HepG2 (cell line): ENCODE results near the gene TEX50. TPM values are rescaled to one million over a fixed set of nuclear protein-coding genes. Genes with fewer than 3 reads are reported as not detected.

ENCODE experiments used
- ATAC-seq: fragments of 200-7000 bp; cut with Tn5 transposase; 3 replicates; pipeline ENCODE4 v1.9.1; 2020; ENCODE audit warnings: mild to moderate bottlenecking, moderate library complexity
- BruUV-seq: library from RNA; stranded (reverse); fragments of 400-500 nt; replicated peaks from 2 replicates; lab custom pipeline; 2021; lab: Mats Ljungman, UMichigan
- CTCF ChIA-PET: fragments of 300-600 bp; formaldehyde crosslinking; extraction: SDS; loops from one replicate; lab custom pipeline; 2021; ENCODE audit warnings: low total read pairs, inconsistent platforms, low intra/inter-chr PET ratio; lab: Yijun Ruan, JAX
- POLR2A ChIA-PET: fragments of 350-600 bp; sonication (Branson Sonifier 250); formaldehyde crosslinking; loops from one replicate; lab custom pipeline; 2020; ENCODE audit warnings: antibody characterized with exemption, inconsistent platforms; lab: Yijun Ruan, JAX
- DNase-seq: peaks from one replicate; pipeline ENCODE4 v3.0.0-alpha.2; 2015; ENCODE audit warnings: low spot score
- FAIRE-seq: peaks from 3 replicates; lab custom pipeline; 2011; peaks lifted over from hg19 to GRCh38; lab: Jason Lieb, UNC
- H2AFZ ChIP-seq: one replicate; pipeline ENCODE4 v1.6.1; 2011; ENCODE audit warnings: low read length, inconsistent platforms
- H3K27ac ChIP-seq: fragments of 300-600 bp; 3 replicates; pipeline ENCODE4 v1.8.0; 2011; ENCODE audit warnings: mixed run types, mild to moderate bottlenecking, mixed read lengths, low read length, inconsistent platforms; ENCODE audit not compliant: insufficient read depth; ENCODE audit errors: extremely low read length
- H3K27me3 ChIP-seq, 2 experiments: fragments of 200-600 bp in 1 of 2; 2 replicates in 1 of 2; 3 replicates in 1 of 2; pipeline versions ENCODE4 v1.6.0 to v1.8.0; 2011; ENCODE audit warnings: low read length in 2 of 2, mild to moderate bottlenecking in 2 of 2, moderate library complexity in 2 of 2, inconsistent platforms in 1 of 2; ENCODE audit not compliant: insufficient read depth in 2 of 2, control insufficient read depth in 1 of 2
- H3K36me3 ChIP-seq, 2 experiments: fragments of 200-600 bp in 1 of 2; replicated peaks in 1 of 2; 2 replicates in 1 of 2; 3 replicates in 1 of 2; pipeline versions ENCODE4 v1.5.1 to v1.8.0; 2011; ENCODE audit warnings: low read length in 2 of 2, inconsistent platforms in 1 of 2; ENCODE audit not compliant: insufficient read depth in 2 of 2, control insufficient read depth in 1 of 2
- H3K4me1 ChIP-seq: 2 replicates; pipeline ENCODE4 v1.5.1; 2012; ENCODE audit warnings: low read length, inconsistent platforms; ENCODE audit not compliant: insufficient read depth
- H3K4me2 ChIP-seq: 2 replicates; pipeline ENCODE4 v1.6.0; 2011; ENCODE audit warnings: low read depth, low read length, inconsistent platforms
- H3K4me3 ChIP-seq, 3 experiments: fragments of 200-600 bp in 1 of 3; sonication (generic), shearing (Covaris generic) in 1 of 3; replicated peaks in 1 of 3; 2 replicates each; pipeline ENCODE4 v1.5.1; 2011 to 2016; ENCODE audit warnings: low read length in 3 of 3, inconsistent platforms in 2 of 3, low read depth in 2 of 3, mild to moderate bottlenecking in 2 of 3, control low read depth in 1 of 3, mixed read lengths in 1 of 3; ENCODE audit not compliant: insufficient read depth in 1 of 3
- H3K79me2 ChIP-seq: one replicate; pipeline ENCODE4 v1.6.1; 2011; ENCODE audit warnings: low read length, inconsistent platforms; ENCODE audit not compliant: insufficient read depth
- H3K9ac ChIP-seq: 2 replicates; pipeline ENCODE4 v1.6.0; 2011; ENCODE audit warnings: mild to moderate bottlenecking, low read depth, low read length, inconsistent platforms; ENCODE audit not compliant: insufficient read depth
- H3K9me3 ChIP-seq: 2 replicates; pipeline ENCODE4 v1.5.1; 2012; ENCODE audit warnings: mild to moderate bottlenecking, low read length
- H4K20me1 ChIP-seq: 2 replicates; pipeline ENCODE4 v1.6.0; 2011; ENCODE audit warnings: inconsistent platforms, mild to moderate bottlenecking, low read length, moderate library complexity; ENCODE audit not compliant: insufficient read depth
- HNRNPL ChIP-seq: fragments of 200-400 bp; formaldehyde crosslinking; IDR thresholded peaks from 2 replicates; pipeline ENCODE4 v1.6.1; 2017; ENCODE audit warnings: mild to moderate bottlenecking, low read depth, low read length
- KDM4B ChIP-seq: sonication (generic); formaldehyde crosslinking; IDR thresholded peaks from 2 replicates; pipeline ENCODE4 v1.4.0; 2020; ENCODE audit warnings: missing genetic modification reagents
- PAX8 ChIP-seq: sonication (generic); formaldehyde crosslinking; IDR thresholded peaks from 2 replicates; pipeline ENCODE4 v1.8.0; 2022; ENCODE audit warnings: mild to moderate bottlenecking, missing genetic modification reagents, borderline replicate concordance
- RXRB ChIP-seq: IDR thresholded peaks from 2 replicates; pipeline ENCODE4 v1.6.1; 2016; ENCODE audit warnings: borderline replicate concordance, missing genetic modification reagents, missing compliant biosample characterization
- ZNF12 ChIP-seq: sonication (generic); formaldehyde crosslinking; IDR thresholded peaks from 2 replicates; pipeline ENCODE4 v1.5.0; 2020; ENCODE audit warnings: missing genetic modification reagents
- ZNF230 ChIP-seq: sonication (generic); formaldehyde crosslinking; IDR thresholded peaks from 2 replicates; pipeline ENCODE4 v1.4.0; 2020; ENCODE audit warnings: mild to moderate bottlenecking, missing genetic modification reagents
- WGBS: methylation state at CpG from one replicate; pipeline ENCODE4 v1.1.6; 2017; ENCODE audit warnings: low lambda C conversion rate; 5-methylcytosine and 5-hydroxymethylcytosine counted together
- in situ Hi-C: cut with HindIII; loops from 2 replicates; pipeline ENCODE4 v1.10.0; 2017; ENCODE audit warnings: low pct_unique_long_range_greater_than_20kb; ENCODE audit not compliant: extremely low pct_ligation_motif_present
- intact Hi-C: fragments of 100-400 bp; cut with micrococcal nuclease; formaldehyde crosslinking; loops from one replicate; pipeline ENCODE4 v1.10.0; 2022; ENCODE audit not compliant: unreplicated experiment
- polyA plus RNA-seq, 8 experiments: library from polyadenylated mRNA; depleted of rRNA in 3 of 8; stranded (reverse) in 7 of 8; unstranded in 1 of 8; fragments of >200 nt; fragmentation: Illumina TruSeq in 4 of 8; extraction: Trizol in 4 of 8; gene quantifications; 2 replicates each; pipeline versions ENCODE4 v1.2.1 to v1.2.3, GENCODE V29; 2011 to 2016; ENCODE audit warnings: low read depth in 4 of 8, missing spikeins in 1 of 8, mixed read lengths in 1 of 8; ENCODE audit not compliant: insufficient read depth in 1 of 8
- total RNA-seq, 5 experiments: library from RNA; depleted of rRNA; stranded (reverse); fragments of >200 nt; fragmentation: Illumina TruSeq; extraction: Trizol; gene quantifications; 2 replicates each; pipeline ENCODE4 v1.2.3, GENCODE V29; 2016; ENCODE audit warnings: low read depth in 1 of 5
- TF ChIP-seq, protein P1 (sequence below): sonication (generic); formaldehyde crosslinking; IDR thresholded peaks from 2 replicates; pipeline ENCODE4 v1.9.0; 2021; ENCODE audit warnings: missing genetic modification reagents, borderline replicate concordance
- TF ChIP-seq, protein P2 (sequence below): sonication (generic); formaldehyde crosslinking; IDR thresholded peaks from 2 replicates; pipeline ENCODE4 v1.5.0; 2020; ENCODE audit warnings: missing genetic modification reagents
- TF ChIP-seq, protein P3 (sequence below): sonication (generic); formaldehyde crosslinking; IDR thresholded peaks from 2 replicates; pipeline ENCODE4 v1.8.0; 2022; ENCODE audit warnings: mild to moderate bottlenecking, missing genetic modification reagents

TEX50 gene
- total and polyA plus RNA-seq, 2 of the 13 experiments (the other 11 are each of a cell fraction or from before 2014, with no cell fraction given): not detected

DNA sequence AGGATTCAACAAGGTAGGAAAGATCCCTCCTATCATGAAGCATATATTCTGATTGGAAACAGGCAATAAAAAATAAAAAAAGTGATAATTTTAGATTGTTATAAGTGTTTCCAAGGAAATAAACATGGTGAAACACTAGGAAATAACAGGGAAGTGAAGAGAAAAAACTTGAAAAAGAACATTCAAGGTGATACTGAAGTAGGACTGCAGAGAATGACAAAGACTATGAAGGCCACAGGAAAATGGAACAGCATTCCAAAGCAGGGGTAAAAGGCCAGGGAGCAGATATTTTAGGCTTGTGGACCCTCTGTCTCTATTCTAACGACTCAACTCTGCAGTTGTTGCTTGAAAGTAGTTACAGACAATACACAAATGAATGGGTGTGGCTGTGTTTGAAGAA lies 26.6 kb downstream of the TEX50 start (continued):
- TF ChIP-seq, protein P1, sequence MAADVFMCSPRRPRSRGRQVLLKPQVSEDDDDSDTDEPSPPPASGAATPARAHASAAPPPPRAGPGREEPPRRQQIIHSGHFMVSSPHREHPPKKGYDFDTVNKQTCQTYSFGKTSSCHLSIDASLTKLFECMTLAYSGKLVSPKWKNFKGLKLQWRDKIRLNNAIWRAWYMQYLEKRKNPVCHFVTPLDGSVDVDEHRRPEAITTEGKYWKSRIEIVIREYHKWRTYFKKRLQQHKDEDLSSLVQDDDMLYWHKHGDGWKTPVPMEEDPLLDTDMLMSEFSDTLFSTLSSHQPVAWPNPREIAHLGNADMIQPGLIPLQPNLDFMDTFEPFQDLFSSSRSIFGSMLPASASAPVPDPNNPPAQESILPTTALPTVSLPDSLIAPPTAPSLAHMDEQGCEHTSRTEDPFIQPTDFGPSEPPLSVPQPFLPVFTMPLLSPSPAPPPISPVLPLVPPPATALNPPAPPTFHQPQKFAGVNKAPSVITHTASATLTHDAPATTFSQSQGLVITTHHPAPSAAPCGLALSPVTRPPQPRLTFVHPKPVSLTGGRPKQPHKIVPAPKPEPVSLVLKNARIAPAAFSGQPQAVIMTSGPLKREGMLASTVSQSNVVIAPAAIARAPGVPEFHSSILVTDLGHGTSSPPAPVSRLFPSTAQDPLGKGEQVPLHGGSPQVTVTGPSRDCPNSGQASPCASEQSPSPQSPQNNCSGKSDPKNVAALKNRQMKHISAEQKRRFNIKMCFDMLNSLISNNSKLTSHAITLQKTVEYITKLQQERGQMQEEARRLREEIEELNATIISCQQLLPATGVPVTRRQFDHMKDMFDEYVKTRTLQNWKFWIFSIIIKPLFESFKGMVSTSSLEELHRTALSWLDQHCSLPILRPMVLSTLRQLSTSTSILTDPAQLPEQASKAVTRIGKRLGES (CRISPR knock-in tag): no peak
- TF ChIP-seq, protein P2, sequence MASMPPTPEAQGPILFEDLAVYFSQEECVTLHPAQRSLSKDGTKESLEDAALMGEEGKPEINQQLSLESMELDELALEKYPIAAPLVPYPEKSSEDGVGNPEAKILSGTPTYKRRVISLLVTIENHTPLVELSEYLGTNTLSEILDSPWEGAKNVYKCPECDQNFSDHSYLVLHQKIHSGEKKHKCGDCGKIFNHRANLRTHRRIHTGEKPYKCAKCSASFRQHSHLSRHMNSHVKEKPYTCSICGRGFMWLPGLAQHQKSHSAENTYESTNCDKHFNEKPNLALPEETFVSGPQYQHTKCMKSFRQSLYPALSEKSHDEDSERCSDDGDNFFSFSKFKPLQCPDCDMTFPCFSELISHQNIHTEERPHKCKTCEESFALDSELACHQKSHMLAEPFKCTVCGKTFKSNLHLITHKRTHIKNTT (CRISPR knock-in tag): no peak

DNA sequence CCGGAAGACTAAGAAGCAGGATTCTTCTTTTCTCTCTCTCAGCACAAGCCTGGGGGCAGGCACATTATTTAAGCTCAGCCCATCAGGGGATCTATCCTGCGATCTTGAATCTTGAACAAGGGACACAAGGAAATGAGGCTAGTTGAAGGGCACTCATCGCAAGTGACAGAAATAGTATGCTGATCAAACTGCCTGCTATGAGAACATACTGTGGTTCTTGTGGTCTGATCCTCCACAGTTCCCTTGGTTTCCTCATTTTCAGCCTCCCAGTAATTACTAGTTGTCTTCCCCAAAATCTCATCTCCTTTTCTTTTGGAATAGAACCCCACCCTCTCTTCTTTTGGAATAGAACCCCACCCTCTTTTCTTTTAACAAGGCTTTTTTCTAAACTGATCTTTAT lies 28.0 kb downstream of the TEX50 start:
- in situ Hi-C loops: no loop called here
- no TSS peak for BruUV-seq
- no peak for ATAC-seq

More for the DNA sequence above, 28.0 kb downstream of the TEX50 start:
- intact Hi-C loops: no loop called here
- H3K36me3 ChIP-seq: no peaks in the 10 kb centered on the region
- 32% methylated on average over 3 of the region's 3 CpGs for WGBS
- H3K79me2 ChIP-seq: no peaks in the 10 kb centered on the region
- POLR2A ChIA-PET: no interaction called here
- H3K27ac ChIP-seq: no peak overlapping the region
- no peak overlapping the region for H3K9ac ChIP-seq
- H4K20me1 ChIP-seq: no peaks in the 10 kb centered on the region
- CTCF ChIA-PET: no interaction called here
- no peak for FAIRE-seq
- no peak overlapping the region for H3K4me3 ChIP-seq
- H3K27me3 ChIP-seq: peaks cover 0 to 2% of the 10 kb centered on the region in 2 experiments; a peak in 1 of 5 replicates
- TF ChIP-seq, protein P3, sequence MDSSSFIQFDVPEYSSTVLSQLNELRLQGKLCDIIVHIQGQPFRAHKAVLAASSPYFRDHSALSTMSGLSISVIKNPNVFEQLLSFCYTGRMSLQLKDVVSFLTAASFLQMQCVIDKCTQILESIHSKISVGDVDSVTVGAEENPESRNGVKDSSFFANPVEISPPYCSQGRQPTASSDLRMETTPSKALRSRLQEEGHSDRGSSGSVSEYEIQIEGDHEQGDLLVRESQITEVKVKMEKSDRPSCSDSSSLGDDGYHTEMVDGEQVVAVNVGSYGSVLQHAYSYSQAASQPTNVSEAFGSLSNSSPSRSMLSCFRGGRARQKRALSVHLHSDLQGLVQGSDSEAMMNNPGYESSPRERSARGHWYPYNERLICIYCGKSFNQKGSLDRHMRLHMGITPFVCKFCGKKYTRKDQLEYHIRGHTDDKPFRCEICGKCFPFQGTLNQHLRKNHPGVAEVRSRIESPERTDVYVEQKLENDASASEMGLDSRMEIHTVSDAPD (CRISPR knock-in tag): no peak
- TF ChIP-seq ZNF230 (CRISPR knock-in tag) (no peak), RXRB (no peak), PAX8 (CRISPR knock-in tag) (no peak), KDM4B (no peak), ZNF12 (CRISPR knock-in tag) (no peak), HNRNPL (no peak)
- no peak overlapping the region for H3K4me2 ChIP-seq
- no peak for DNase-seq
- no peaks in the 10 kb centered on the region for H3K4me1 ChIP-seq
- no peaks in the 10 kb centered on the region for H3K9me3 ChIP-seq
- no peak overlapping the region for H2AFZ ChIP-seq
